GM12878 (cell line): ENCODE data around the gene MRPL55. TPM values are rescaled to one million over a fixed set of nuclear protein-coding genes. Genes with fewer than 3 reads are reported as not detected.

Experiments
- ATAC-seq: fragments of 200-7000 bp; cut with Tn5 transposase; 3 replicates; pipeline ENCODE4 v1.9.1; 2020; ENCODE audit warnings: mild to moderate bottlenecking, moderate library complexity
- BruUV-seq: library from RNA; stranded (reverse); fragments of 400-500 nt; replicated peaks from 2 replicates; lab custom pipeline; 2021; lab: Mats Ljungman, UMichigan
- CTCF ChIA-PET: fragments of 300-600 bp; sonication (Branson Sonifier 250); formaldehyde crosslinking; extraction: SDS; loops from one replicate; lab custom pipeline; 2021; ENCODE audit warnings: inconsistent platforms; lab: Yijun Ruan, JAX
- POLR2A ChIA-PET: fragments of 350-600 bp; formaldehyde crosslinking; extraction: SDS; loops from one replicate; lab custom pipeline; 2021; ENCODE audit warnings: inconsistent platforms; lab: Charles Lee
- RAD21 ChIA-PET: fragments of 300-600 bp; sonication (Branson Sonifier 250); formaldehyde crosslinking; loops from one replicate; lab custom pipeline; 2023; ENCODE audit warnings: antibody characterized with exemption; ENCODE audit not compliant: unreplicated experiment; lab: Charles Lee
- SMC1A ChIA-PET: fragments of 300-600 bp; sonication (Branson Sonifier 250); formaldehyde crosslinking; loops from one replicate; lab custom pipeline; 2023; ENCODE audit not compliant: unreplicated experiment, uncharacterized antibody; lab: Charles Lee
- DNase-seq: peaks from one replicate; pipeline ENCODE4 v3.0.0-alpha.2; 2011; ENCODE audit warnings: low read depth, low spot score
- FAIRE-seq: peaks from 3 replicates; lab custom pipeline; 2011; peaks lifted over from hg19 to GRCh38; lab: Jason Lieb, UNC
- H2AFZ ChIP-seq: 2 replicates; pipeline ENCODE4 v1.6.0; 2011; ENCODE audit warnings: low read depth, low read length, control low read depth; ENCODE audit not compliant: control insufficient read depth
- H3K27ac ChIP-seq: 2 replicates; pipeline ENCODE4 v1.5.1; 2011; ENCODE audit warnings: control low read depth; ENCODE audit not compliant: control insufficient read depth, insufficient read depth
- H3K27me3 ChIP-seq, 2 experiments: replicated peaks in 1 of 2; 2 replicates each; pipeline versions ENCODE4 v1.6.0 to v1.6.1; 2011; ENCODE audit warnings: low read length in 1 of 2; ENCODE audit not compliant: control insufficient read depth in 2 of 2, insufficient read depth in 2 of 2
- H3K36me3 ChIP-seq, 2 experiments: 2 replicates each; pipeline ENCODE4 v1.5.1; 2011; ENCODE audit warnings: low read length in 1 of 2; ENCODE audit not compliant: control insufficient read depth in 2 of 2, insufficient read depth in 2 of 2
- H3K4me1 ChIP-seq: 2 replicates; pipeline ENCODE4 v1.6.1; 2011; ENCODE audit warnings: mild to moderate bottlenecking, low read length, moderate library complexity, mixed read lengths; ENCODE audit not compliant: control insufficient read depth, insufficient read depth
- H3K4me2 ChIP-seq: 2 replicates; pipeline ENCODE4 v1.6.0; 2011; ENCODE audit warnings: control low read depth; ENCODE audit not compliant: control insufficient read depth, insufficient read depth
- H3K4me3 ChIP-seq: fragments of 200-600 bp; sonication (generic); 2 replicates; pipeline ENCODE4 v1.5.1; 2016
- H3K79me2 ChIP-seq: 2 replicates; pipeline ENCODE4 v1.6.0; 2011; ENCODE audit warnings: low read length; ENCODE audit not compliant: control insufficient read depth, insufficient read depth
- H3K9ac ChIP-seq: 2 replicates; pipeline ENCODE4 v1.8.0; 2011; ENCODE audit warnings: low read length, control low read depth, mixed read lengths; ENCODE audit not compliant: control insufficient read depth, insufficient read depth
- H3K9me3 ChIP-seq: replicated peaks from 3 replicates; pipeline ENCODE4 v1.5.1; 2011; ENCODE audit warnings: mild to moderate bottlenecking, low read length; ENCODE audit not compliant: control insufficient read depth, insufficient read depth
- H4K20me1 ChIP-seq: 2 replicates; pipeline ENCODE4 v1.6.0; 2011; ENCODE audit not compliant: control insufficient read depth, insufficient read depth
- ATF7 ChIP-seq: fragments of 450-650 bp; IDR thresholded peaks from 2 replicates; pipeline ENCODE4 v1.6.1; 2016; ENCODE audit warnings: low read depth, mild to moderate bottlenecking
- CEBPB ChIP-seq, 2 experiments: fragments of 150-350 bp in 1 of 2; IDR thresholded peaks; 2 replicates each; pipeline ENCODE4 v1.6.1; 2012 to 2014; ENCODE audit warnings: low read depth in 2 of 2, low read length in 2 of 2, borderline replicate concordance in 1 of 2, inconsistent platforms in 1 of 2
- CREB1 ChIP-seq: IDR thresholded peaks from 2 replicates; pipeline ENCODE4 v1.6.1; 2012; ENCODE audit warnings: low read depth, mild to moderate bottlenecking, inconsistent platforms
- NFIC ChIP-seq: IDR thresholded peaks from 2 replicates; pipeline ENCODE4 v1.6.1; 2012; ENCODE audit warnings: low read depth, mild to moderate bottlenecking, inconsistent platforms, low read length, moderate library complexity
- NFYB ChIP-seq: IDR thresholded peaks from 2 replicates; pipeline ENCODE4 v1.6.1; 2011; ENCODE audit warnings: low read depth, mild to moderate bottlenecking, low read length, improper control_type of control experiment, moderate library complexity; ENCODE audit not compliant: insufficient read depth
- RAD51 ChIP-seq: fragments of 450-650 bp; IDR thresholded peaks from 2 replicates; pipeline ENCODE4 v1.6.1; 2016; ENCODE audit warnings: moderate library complexity, mild to moderate bottlenecking, inconsistent platforms
- SUZ12 ChIP-seq: fragments of 200-600 bp; sonication (generic); IDR thresholded peaks from one replicate; pipeline ENCODE4 v1.6.1; 2018; ENCODE audit warnings: antibody characterized with exemption, mild to moderate bottlenecking; ENCODE audit not compliant: unreplicated experiment
- TARDBP ChIP-seq: IDR thresholded peaks from 2 replicates; pipeline ENCODE4 v1.6.1; 2016; ENCODE audit warnings: borderline replicate concordance
- YY1 ChIP-seq: IDR thresholded peaks from 2 replicates; pipeline ENCODE4 v1.6.1; 2011; ENCODE audit warnings: low read depth, mild to moderate bottlenecking, low read length
- WGBS: methylation state at CpG from one replicate; pipeline ENCODE4 v1.1.6; 2016; ENCODE audit warnings: low lambda C conversion rate; ENCODE audit not compliant: insufficient replicate concordance, insufficient coverage; ENCODE audit errors: missing lambda C conversion rate; 5-methylcytosine and 5-hydroxymethylcytosine counted together
- in situ Hi-C: fragments of 300-500 bp; cut with MboI; formaldehyde crosslinking; loops from 9 replicates; pipeline ENCODE4 v1.14.3; 2018; ENCODE audit warnings: mixed read lengths
- intact Hi-C: fragments of 100-400 bp; cut with micrococcal nuclease; formaldehyde crosslinking; loops from one replicate; pipeline ENCODE4 v1.14.2; 2022; ENCODE audit not compliant: unreplicated experiment
- polyA plus RNA-seq, 11 experiments: library from polyadenylated mRNA; depleted of rRNA in 4 of 11; unstranded in 6 of 11; stranded (reverse) in 5 of 11; fragments of >200 nt; fragmentation: Nextera tagmentation in 4 of 11; fragmentation: Illumina TruSeq in 1 of 11; extraction: Ambion mirVana in 4 of 11; extraction: Trizol in 1 of 11; gene quantifications; 1 replicate in 1 of 11; 2 replicates in 10 of 11; pipeline versions ENCODE4 v1.2.1 to v1.2.3, GENCODE V29; 2011 to 2016; ENCODE audit warnings: inconsistent platforms in 2 of 11, missing spikeins in 2 of 11, low read depth in 1 of 11
- total RNA-seq, 4 experiments: library from RNA; depleted of rRNA in 3 of 4; stranded (reverse); fragments of >200 nt in 3 of 4; fragmentation: Illumina TruSeq in 1 of 4; extraction: Trizol in 1 of 4; gene quantifications; 2 replicates each; pipeline versions ENCODE4 v1.2.1 to v1.2.3, GENCODE V29; 2013 to 2021
- TF ChIP-seq, protein P1 (sequence below): fragments of 450-650 bp; formaldehyde crosslinking; IDR thresholded peaks from 2 replicates; pipeline ENCODE4 v1.4.0; 2020; ENCODE audit warnings: mild to moderate bottlenecking, moderate library complexity

MRPL55 gene
- total and polyA plus RNA-seq, 10 of the 15 experiments (the other 5 are each of a cell fraction or from before 2014, with no cell fraction given): 15.1 to 143 (median 55.8) TPM

DNA sequence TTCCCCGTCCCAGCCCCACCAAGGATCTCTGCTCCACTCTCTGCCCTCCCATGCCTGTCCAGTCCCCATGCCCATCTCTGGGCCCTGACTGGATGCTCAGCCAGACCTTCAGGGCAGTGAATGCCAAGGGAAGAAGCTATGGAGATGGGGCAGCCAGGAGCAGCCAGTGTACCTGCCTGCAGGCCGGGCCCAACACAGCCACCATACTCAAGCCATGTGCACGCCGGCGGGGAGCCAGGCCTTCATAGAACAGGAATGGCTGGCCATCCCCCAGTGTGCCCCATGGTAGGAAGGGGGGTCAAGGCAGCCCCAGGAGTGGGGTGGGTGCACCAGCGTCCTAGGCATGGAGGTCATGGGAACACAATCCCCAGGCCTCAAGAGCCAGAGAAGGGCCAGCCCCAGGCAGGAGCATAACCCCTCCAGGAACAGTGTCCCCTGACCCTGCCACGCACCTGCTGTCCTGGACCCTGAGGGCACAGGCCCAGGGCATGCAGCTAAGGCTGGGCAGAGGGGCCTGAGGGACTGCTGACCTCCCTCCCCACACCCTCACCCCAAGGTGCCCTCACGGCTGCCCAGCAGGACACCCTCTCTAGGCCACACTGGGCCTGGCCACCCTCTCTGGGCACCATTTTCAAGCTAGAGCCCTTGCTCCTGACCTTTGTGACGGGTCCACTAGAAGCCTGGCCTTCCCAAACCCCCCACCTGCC lies 46.9 kb downstream of the MRPL55 start:
- ChIA-PET CTCF (no interaction called here), POLR2A (no interaction called here), RAD21 (interaction anchor here (1.2 kb wide), 1 partner anchor 63 kb away, joined by 7 read pairs; no protein-coding TSS in a partner anchor), SMC1A (no interaction called here)
- no peak overlapping the region for H2AFZ ChIP-seq
- no peaks in the 10 kb centered on the region for H3K36me3 ChIP-seq
- no peak overlapping the region for H3K4me3 ChIP-seq
- no peak for ATAC-seq
- no peaks in the 10 kb centered on the region for H3K79me2 ChIP-seq
- no peaks in the 10 kb centered on the region; the same call in 2 of the 3 replicates for H3K9me3 ChIP-seq
- no TSS peak for BruUV-seq
- WGBS: 17% methylated on average over 9 of the region's 9 CpGs
- intact Hi-C loops (no loop called here), in situ Hi-C loops (no loop called here)
- no peak for FAIRE-seq
- DNase-seq: no peak
- H4K20me1 ChIP-seq: no peaks in the 10 kb centered on the region
- H3K4me2 ChIP-seq: no peak overlapping the region
- H3K27me3 ChIP-seq: peaks cover 0 to 7% of the 10 kb centered on the region in 2 experiments; a peak in 3 of 4 replicates
- no peaks in the 10 kb centered on the region for H3K4me1 ChIP-seq
- no peak overlapping the region for H3K9ac ChIP-seq
- no peak for TF ChIP-seq YY1
- TF ChIP-seq CEBPB (IDR thresholded peaks at IDR 0.05; ENCODE audit: borderline replicate concordance in 1 of 2, low read depth in 2 of 2, low read length in 2 of 2): no peak
- TF ChIP-seq SUZ12: no peak
- no peak for TF ChIP-seq NFYB
- no peak overlapping the region for H3K27ac ChIP-seq

DNA sequence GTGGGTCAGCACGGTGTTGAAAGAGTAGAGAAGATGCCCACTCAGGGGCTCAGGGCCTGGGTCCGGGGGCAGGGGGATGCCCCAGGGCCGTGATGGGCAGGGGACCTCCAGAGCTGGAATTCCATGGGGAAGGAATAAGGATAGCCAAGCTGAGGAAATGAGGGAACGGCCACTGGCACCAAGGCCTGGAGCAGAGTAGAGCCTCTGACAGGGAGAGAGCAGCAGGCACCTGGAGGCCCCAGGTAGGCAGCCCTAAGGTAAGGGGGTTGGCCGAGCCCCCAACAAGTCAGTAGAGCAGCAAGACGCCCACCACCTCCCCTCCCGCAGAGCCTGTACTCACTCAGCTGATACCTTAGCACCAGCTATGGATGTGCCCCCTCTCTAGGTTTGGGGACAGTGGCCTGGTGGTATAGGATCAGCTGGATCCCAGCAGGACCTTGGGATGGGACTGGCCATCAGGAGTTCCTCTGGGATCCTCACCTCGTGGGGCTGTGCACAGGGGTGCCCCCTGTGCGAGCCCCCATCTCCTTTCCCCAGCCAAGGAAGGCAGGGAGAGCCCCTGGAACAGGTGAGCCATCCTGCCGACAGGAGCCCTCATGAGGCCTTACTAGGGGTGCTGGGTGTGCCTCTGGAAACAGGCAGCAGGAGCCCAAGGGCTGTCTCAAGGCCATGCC lies 47.6 kb downstream of the MRPL55 start:
- H4K20me1 ChIP-seq: no peaks in the 10 kb centered on the region
- CTCF ChIA-PET: no interaction called here
- H3K27ac ChIP-seq: no peak overlapping the region
- RAD21 ChIA-PET: no interaction called here
- in situ Hi-C loops (no loop called here), intact Hi-C loops (no loop called here)
- DNase-seq (no peak), ATAC-seq (no peak), FAIRE-seq (no peak)
- H2AFZ ChIP-seq: no peak overlapping the region
- POLR2A ChIA-PET: no interaction called here
- no peak overlapping the region for H3K4me2 ChIP-seq
- SMC1A ChIA-PET: no interaction called here
- no peaks in the 10 kb centered on the region; the same call in 2 of the 3 replicates for H3K9me3 ChIP-seq
- BruUV-seq: no TSS peak
- no peaks in the 10 kb centered on the region for H3K4me1 ChIP-seq
- H3K4me3 ChIP-seq: no peak overlapping the region
- H3K27me3 ChIP-seq: peaks cover 0 to 7% of the 10 kb centered on the region in 2 experiments; a peak in 3 of 4 replicates
- 19% methylated on average over 10 of the region's 10 CpGs for WGBS
- H3K9ac ChIP-seq: no peak overlapping the region
- H3K36me3 ChIP-seq: no peaks in the 10 kb centered on the region
- H3K79me2 ChIP-seq: no peaks in the 10 kb centered on the region
- TF ChIP-seq, protein P1, sequence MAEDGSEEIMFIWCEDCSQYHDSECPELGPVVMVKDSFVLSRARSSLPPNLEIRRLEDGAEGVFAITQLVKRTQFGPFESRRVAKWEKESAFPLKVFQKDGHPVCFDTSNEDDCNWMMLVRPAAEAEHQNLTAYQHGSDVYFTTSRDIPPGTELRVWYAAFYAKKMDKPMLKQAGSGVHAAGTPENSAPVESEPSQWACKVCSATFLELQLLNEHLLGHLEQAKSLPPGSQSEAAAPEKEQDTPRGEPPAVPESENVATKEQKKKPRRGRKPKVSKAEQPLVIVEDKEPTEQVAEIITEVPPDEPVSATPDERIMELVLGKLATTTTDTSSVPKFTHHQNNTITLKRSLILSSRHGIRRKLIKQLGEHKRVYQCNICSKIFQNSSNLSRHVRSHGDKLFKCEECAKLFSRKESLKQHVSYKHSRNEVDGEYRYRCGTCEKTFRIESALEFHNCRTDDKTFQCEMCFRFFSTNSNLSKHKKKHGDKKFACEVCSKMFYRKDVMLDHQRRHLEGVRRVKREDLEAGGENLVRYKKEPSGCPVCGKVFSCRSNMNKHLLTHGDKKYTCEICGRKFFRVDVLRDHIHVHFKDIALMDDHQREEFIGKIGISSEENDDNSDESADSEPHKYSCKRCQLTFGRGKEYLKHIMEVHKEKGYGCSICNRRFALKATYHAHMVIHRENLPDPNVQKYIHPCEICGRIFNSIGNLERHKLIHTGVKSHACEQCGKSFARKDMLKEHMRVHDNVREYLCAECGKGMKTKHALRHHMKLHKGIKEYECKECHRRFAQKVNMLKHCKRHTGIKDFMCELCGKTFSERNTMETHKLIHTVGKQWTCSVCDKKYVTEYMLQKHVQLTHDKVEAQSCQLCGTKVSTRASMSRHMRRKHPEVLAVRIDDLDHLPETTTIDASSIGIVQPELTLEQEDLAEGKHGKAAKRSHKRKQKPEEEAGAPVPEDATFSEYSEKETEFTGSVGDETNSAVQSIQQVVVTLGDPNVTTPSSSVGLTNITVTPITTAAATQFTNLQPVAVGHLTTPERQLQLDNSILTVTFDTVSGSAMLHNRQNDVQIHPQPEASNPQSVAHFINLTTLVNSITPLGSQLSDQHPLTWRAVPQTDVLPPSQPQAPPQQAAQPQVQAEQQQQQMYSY: no peak
- TF ChIP-seq TARDBP (no peak), NFIC (no peak), ATF7 (no peak), RAD51 (no peak), CREB1 (no peak)
